ENCODE results near the gene RAB4B.

Gene RAB4B

DNA sequence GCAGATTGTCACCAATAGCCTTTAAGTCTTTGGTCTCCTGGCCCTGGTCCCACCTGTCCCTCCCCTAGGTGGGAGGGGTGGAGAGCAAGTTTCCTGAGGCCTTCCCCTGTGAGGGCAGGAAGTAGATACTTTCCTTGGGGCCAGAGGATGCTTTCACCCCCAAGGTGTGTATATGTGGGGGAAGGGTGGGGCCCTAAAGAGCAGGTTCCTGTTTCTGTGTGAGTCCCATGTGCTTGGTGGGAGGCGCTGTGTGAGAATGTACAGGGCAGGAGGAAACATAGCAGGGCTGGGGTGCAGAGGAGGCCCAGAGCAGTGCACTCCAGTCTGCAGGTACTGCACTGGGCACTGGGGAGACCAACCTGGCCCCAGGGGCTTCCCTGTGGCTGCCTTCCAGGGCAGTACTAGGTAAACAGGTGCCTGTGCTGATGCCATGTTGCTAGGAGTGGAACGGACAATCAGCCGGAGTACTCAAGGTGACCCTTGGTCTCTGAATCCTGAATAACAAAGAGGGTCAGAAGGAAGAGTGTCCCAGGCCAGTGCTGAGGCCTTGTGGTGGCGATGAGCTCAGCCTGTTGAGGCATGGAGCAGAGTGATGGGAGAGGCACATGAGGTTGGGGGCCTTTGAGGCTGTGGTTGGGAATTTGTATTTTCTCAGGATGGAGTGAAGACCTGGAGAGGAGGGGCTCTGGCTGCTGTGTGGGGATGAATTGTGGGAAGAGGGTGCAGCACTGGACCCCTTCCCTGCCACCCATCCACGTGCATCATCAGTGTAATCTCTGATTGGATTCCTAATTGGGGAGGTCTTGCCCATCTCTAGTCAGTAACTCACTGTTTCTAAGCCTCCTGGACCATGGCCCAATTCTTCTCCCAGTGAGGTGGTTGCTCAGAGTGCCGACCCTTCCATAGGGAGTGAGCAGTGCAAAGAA lies 26.1 kb downstream of the RAB4B start:
- TF ChIP-seq, protein P1, sequence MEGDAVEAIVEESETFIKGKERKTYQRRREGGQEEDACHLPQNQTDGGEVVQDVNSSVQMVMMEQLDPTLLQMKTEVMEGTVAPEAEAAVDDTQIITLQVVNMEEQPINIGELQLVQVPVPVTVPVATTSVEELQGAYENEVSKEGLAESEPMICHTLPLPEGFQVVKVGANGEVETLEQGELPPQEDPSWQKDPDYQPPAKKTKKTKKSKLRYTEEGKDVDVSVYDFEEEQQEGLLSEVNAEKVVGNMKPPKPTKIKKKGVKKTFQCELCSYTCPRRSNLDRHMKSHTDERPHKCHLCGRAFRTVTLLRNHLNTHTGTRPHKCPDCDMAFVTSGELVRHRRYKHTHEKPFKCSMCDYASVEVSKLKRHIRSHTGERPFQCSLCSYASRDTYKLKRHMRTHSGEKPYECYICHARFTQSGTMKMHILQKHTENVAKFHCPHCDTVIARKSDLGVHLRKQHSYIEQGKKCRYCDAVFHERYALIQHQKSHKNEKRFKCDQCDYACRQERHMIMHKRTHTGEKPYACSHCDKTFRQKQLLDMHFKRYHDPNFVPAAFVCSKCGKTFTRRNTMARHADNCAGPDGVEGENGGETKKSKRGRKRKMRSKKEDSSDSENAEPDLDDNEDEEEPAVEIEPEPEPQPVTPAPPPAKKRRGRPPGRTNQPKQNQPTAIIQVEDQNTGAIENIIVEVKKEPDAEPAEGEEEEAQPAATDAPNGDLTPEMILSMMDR (IDR thresholded peaks at IDR 0.05; ENCODE audit: control insufficient read depth, extremely low read depth, insufficient read depth), result no peak
- peak overlapping the region; percentile 41 for H3K4me3 ChIP-seq (ENCODE audit: low read depth, low read length)
- DNase-seq (ENCODE audit: low read depth), result no peak

GRCh38 chr19:40804783-40805242 lies 26.8 kb downstream of the RAB4B start:
- DNase-seq (ENCODE audit: low read depth), result no peak
- 0 out of 2 replicates have a peak overlapping the region, but pooled peaks have one; percentile 41 for H3K4me3 ChIP-seq (ENCODE audit: low read depth, low read length)
- TF ChIP-seq, protein P1 (IDR thresholded peaks at IDR 0.05; ENCODE audit: control insufficient read depth, extremely low read depth, insufficient read depth), result peak; percentile 25; the same call in 1 of the 2 replicates

- TF ChIP-seq, protein P1 (IDR thresholded peaks at IDR 0.05; ENCODE audit: control insufficient read depth, extremely low read depth, insufficient read depth), result no peak
- peak; percentile 66 for DNase-seq (ENCODE audit: low read depth)
- H3K4me3 ChIP-seq (ENCODE audit: low read depth, low read length), result no peak overlapping the region
These were observed 27.3 kb downstream of the RAB4B start for GRCh38 chr19:40805258-40805868.

DNA sequence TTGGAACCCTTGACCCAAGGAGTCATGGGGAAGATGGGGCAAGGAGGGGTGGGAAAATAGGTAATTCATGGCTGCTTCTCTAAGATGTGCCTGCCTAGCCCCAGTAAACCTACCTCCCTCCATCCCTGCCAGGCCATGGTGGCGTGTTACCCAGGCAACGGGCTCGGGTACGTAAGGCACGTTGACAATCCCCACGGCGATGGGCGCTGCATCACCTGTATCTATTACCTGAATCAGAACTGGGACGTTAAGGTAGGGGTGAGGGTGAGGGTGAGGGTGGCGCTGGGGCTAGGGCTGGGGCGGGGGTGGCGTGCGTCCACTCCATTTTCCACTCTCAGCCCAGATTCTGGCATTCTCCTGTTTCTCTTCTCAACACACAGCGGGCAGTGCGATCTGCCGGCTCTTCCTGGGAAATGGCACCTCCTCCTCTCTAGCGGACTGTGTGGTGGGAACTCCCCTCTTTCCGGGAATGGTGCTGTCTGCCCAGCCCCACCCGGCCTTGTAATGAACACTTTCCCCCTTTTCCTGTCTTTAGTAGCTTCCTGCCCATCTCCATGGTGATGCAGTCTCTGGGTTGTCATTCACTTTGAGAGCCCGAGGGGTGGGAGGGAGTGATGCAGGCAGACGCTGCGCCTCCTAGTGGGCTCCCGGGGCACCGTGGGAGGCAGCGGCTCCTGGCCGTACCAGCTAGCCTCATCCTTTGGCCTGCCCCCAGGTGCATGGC lies 28.5 kb downstream of the RAB4B start:
- no peak overlapping the region for H3K4me3 ChIP-seq (ENCODE audit: low read depth, low read length)
- TF ChIP-seq, protein P1 (IDR thresholded peaks at IDR 0.05; ENCODE audit: control insufficient read depth, extremely low read depth, insufficient read depth), result no peak
- no peak for DNase-seq (ENCODE audit: low read depth)

DNA sequence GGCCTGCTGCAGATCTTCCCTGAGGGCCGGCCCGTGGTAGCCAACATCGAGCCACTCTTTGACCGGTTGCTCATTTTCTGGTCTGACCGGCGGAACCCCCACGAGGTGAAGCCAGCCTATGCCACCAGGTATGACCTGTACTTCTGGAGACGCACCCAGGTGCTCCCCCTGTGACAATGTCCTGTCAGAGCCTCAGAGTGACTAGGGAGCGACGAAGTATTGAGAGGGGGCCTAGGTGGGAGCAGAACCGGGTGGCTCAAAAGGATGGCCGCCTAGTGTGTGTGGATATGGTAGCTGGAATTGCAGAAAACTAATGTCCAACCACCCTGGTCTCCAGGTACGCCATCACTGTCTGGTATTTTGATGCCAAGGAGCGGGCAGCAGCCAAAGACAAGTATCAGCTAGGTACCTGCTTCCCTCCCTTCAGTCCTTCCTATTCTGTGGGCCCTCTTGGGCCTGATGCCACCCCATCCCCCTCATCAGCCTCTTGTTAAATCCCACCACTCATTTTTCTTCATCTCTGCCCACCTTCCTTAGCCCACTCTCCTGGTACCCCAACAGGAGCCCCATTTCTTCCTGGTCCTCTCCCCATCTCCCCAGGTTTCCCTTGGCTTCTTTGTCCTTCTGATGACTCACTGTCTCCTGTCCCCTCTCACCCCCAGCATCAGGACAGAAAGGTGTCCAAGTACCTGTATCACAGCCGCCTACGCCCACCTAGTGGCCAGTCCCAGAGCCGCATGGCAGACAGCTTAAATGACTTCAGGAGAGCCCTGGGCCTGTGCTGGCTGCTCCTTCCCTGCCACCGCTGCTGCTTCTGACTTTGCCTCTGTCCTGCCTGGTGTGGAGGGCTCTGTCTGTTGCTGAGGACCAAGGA lies 29.3 kb downstream of the RAB4B start:
- no peak for DNase-seq (ENCODE audit: low read depth)

More for the DNA sequence above, 29.3 kb downstream of the RAB4B start:
- no peak overlapping the region for H3K4me3 ChIP-seq (ENCODE audit: low read depth, low read length)
- TF ChIP-seq, protein P1 (IDR thresholded peaks at IDR 0.05; ENCODE audit: control insufficient read depth, extremely low read depth, insufficient read depth), result 0 out of 2 replicates have a peak, but pooled peaks have one; percentile 5
